Glomerular visceral epithelial cell (primary cell): Measurements from ENCODE around the gene TSTD1.
"Not testable (repeated sequence)": the region's sequence is repeated elsewhere in the genome, so short reads cannot be mapped to it uniquely, and the experiment has no call there.

Experiments
- DNase-seq: peaks from one replicate; pipeline ENCODE4 v3.0.0-alpha.2; 2016; ENCODE audit errors: extremely low spot score

Gene TSTD1

GRCh38 chr1:161009602-161010211 is 29.1 kb downstream of the TSTD1 start:
- DNase-seq = no peak

GRCh38 chr1:161008869-161009510 is 29.8 kb downstream of the TSTD1 start:
- DNase-seq = no peak

DNA sequence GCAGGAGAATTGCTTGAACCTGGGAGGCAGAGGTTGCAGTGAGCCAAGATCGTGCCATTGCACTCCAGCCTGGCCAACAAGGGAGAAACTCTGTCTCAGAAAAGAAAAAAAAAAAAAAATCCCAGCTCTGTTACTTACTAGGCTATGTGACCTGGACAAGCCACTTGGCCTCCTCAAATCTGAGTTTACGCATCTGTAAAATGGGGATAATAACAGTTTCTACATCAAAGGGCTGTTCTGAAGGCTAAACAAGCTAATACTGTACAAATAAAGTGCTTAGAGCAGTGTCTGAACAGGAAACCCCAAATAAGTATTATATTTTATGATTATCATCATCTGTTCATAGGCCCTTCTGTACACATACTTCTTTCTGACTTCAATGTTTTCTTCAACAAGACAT is 31.4 kb downstream of the TSTD1 start:
- DNase-seq = no peak

DNA sequence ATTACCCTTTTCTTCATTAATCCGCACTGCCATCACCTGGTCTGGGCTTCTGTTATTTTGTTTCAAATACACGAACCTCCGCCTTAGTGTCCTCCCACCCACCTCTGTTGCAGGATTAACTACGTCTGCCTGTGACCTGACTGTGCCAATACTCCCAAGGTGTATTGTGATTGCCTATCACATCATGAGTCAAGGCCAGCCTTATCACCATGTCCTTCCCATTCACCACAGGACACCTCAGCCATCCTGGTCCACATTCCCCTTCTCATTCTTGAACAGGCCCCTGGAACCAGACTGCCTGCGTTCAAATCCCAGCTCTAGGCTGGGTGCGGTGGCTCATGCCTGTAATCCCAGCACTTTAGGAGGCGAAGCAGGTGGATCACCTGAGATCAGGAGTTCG is 32.2 kb downstream of the TSTD1 start:
- DNase-seq = no peak

DNA sequence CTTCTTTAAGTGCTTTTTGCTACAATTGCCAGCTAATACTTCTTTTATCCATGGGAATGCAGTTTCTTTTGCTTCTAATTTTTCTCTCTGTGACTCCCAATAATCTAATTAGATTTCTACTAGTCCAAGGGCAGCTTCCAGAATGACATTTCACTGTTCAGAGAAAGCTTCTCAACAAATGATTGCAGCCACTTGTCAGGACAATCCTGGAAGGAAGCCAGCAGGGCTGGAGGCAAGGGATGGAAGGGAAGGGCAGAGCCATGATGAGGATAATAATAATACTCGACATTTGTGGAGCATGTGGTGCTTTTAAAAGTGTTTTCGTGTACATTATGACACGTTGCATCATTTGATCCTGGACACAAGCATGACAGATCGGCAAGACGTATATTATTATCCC is 37.2 kb downstream of the TSTD1 start:
- no peak for DNase-seq

DNA sequence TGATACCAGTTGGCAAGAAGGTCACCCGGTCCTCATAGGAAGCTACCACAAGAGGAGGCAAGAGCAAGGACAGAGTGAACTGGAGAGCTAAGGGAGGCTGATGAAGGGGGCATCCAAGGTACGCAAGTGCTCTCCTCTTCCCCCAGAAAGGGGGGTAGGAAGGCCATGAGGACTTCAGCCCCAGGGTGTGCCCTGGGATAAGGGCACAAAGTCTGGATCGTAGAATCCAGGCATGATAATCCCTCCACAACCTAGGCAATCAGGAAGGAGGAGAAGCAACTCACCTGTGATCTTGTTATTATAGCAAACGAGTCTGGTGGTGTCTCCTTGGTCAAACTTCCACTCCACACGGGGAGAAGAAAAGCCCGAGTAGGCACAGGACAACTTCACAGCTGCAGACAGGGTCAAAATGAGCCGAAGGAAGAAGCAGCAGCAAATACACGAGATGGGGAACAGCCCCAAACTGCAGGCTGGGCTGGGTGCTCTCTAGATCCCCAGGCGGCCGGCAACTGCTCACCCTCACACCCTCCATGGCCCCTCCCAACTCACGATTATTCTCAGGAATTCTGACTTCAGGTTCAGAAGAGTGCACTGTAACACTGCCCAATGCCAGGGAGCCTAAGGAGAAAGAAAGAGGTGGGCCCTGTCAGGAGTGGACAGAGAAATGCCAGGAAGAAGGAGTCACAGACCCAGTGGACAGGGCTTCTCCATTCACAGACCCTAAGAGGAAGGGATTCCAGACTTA is 37.9 kb downstream of the TSTD1 start:
- DNase-seq = no peak

GRCh38 chr1:160999376-160999775 is 39.4 kb downstream of the TSTD1 start:
- DNase-seq = no peak

GRCh38 chr1:160997323-160998038 is 41.3 kb downstream of the TSTD1 start:
- peak; percentile 38 for DNase-seq

- peak; percentile 82 for DNase-seq
Measured at GRCh38 chr1:160996178-160996577, 42.6 kb downstream of the TSTD1 start.

GRCh38 chr1:160993544-160994193 is 45.1 kb downstream of the TSTD1 start:
- peak; percentile 49 for DNase-seq

GRCh38 chr1:160992036-160992435 is 46.7 kb downstream of the TSTD1 start:
- not testable (repeated sequence) for DNase-seq
